Omental fat pad (tissue), 4 donors: ENCODE results near the gene C2orf80. TPM values are rescaled to one million over a fixed set of nuclear protein-coding genes. Genes with fewer than 3 reads are reported as not detected.

ENCODE experiments used
- ATAC-seq: fragments of 150-250 bp; one replicate; pipeline ENCODE4 v1.9.1; 2016; ENCODE audit warnings: mild to moderate bottlenecking, moderate library complexity; ENCODE audit not compliant: low FRiP score
- DNase-seq: peaks from one replicate; pipeline ENCODE4 v3.0.0-alpha.2; 2019; ENCODE audit warnings: low spot score
- total RNA-seq, 4 donors: library from RNA; depleted of rRNA; stranded (reverse); fragments of >200 nt; gene quantifications; one replicate each; pipeline ENCODE4 v1.1.0, GENCODE V29; 2016
- TF ChIP-seq, protein P1 (sequence below), 3 donors: fragments of 450-650 bp; IDR thresholded peaks; one replicate each; pipeline ENCODE4 v1.5.1; 2016 to 2017; ENCODE audit warnings: antibody characterized with exemption in 3 of 3, mild to moderate bottlenecking in 3 of 3, moderate library complexity in 2 of 3

C2orf80 gene
- total RNA-seq, 4 donors from 2014 or later: not detected

DNA sequence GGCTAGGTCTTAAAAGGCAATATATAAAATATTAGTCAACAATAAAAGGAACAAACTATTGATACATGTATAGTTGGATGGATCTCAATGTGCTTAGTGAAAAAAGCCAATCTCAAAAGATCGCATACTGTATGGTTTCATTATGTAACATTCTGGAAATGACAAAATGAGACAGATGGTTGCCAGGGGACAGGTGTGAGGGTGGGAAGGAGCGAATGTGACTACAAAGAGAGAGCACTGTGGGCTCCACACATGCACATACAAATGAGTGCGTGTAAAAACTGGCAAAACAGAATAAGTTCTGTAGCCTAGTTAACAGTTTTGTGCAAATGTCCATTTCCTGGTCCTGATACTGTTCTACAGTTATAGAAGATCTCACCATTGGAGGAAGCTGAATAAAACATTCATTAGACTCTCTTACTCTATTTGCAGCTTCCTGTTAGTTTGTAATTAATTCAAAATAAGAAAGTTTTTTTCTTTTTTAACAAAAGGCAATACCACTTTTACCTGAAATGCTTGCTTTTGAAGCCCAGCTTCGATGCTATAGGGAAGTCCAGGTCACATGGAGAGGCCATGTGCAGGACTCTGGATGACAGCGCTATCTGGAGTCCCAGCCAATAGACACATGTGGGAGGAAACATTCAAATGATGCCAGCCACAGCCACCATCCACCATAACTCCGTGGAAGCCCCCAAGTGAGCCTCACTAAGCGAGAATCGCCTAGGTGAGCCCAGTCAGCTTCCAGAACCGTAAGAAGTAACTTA is 21.0 kb upstream of the C2orf80 start:
- TF ChIP-seq, protein P1, sequence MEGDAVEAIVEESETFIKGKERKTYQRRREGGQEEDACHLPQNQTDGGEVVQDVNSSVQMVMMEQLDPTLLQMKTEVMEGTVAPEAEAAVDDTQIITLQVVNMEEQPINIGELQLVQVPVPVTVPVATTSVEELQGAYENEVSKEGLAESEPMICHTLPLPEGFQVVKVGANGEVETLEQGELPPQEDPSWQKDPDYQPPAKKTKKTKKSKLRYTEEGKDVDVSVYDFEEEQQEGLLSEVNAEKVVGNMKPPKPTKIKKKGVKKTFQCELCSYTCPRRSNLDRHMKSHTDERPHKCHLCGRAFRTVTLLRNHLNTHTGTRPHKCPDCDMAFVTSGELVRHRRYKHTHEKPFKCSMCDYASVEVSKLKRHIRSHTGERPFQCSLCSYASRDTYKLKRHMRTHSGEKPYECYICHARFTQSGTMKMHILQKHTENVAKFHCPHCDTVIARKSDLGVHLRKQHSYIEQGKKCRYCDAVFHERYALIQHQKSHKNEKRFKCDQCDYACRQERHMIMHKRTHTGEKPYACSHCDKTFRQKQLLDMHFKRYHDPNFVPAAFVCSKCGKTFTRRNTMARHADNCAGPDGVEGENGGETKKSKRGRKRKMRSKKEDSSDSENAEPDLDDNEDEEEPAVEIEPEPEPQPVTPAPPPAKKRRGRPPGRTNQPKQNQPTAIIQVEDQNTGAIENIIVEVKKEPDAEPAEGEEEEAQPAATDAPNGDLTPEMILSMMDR (IDR thresholded peaks at IDR 0.05): no peak
- ATAC-seq (no peak), DNase-seq (no peak)

DNA sequence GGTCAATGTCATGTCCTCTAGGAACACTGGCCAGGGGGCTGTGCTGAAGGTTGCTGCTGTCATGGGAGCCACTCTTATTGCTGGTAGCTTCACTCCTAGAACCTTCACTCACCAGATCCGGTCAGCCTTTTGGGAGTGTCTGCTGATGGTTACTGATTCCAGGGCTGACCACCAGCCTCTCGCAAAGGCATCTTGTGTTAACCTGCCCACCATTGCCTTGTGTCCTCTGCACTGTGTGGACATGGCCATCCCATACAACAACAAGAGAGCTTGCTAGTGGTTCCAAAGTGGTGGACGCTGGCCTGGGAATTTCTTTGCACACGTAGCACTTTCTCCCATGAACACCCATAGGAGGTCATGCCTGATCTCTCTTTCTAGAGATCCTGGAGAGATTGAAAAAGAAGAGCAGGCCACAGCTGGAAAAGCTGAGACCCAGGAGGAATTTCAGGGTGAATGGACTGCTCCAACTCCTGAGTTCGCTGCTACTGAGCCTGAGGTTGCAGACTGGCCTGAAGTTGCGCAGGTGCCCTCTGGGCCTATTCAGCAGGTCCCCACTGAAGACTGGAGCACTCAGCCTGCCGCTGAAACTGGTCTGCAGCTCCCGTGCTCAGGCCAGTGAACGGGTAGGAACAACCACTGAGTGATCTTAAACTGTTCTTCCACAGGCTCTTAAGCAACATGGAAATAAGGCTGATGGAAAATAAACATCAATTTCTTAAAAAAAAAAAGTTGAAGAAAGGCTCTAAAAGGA is 18.7 kb upstream of the C2orf80 start:
- TF ChIP-seq, protein P1 (IDR thresholded peaks at IDR 0.05): no peak
- ATAC-seq (no peak), DNase-seq (no peak)

DNA sequence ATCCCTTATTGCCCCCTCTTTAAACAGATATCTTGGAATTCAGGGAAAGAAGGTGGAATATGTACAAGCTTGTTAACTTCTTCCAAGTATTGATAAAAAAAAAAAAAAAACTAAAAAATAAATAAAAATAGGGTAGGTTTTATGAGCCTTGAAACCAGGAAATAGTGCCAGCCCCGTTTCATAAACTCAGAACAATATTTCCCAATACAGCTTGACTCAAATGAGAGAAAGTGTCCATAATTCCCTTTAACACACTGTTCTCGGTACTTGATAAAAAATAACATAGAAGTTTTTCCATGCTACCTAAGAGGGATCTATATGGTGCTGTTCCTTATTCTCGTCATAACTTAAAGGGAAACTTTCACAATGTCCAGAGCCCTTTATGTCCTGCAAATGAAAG is 17.9 kb upstream of the C2orf80 start:
- DNase-seq (no peak), ATAC-seq (no peak)
- TF ChIP-seq, protein P1 (IDR thresholded peaks at IDR 0.05): no peak

DNA sequence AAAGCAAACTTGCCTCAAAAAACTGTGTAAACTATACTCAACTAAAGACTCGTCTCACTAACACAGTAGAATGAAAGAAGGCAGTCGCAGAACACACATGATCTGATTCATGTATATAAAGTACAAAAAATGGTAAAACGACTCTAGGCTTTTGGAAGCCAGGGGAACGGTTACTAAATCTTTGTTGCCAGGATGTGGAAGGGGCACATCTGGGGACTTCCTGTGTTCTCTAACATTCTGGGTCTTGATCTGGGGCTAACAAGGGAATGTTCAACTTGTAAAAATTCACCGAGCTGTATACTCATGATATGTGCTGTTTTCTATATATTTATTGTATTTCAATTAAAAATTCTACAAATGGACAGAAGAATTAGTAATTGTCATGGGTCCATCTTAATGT is 14.3 kb upstream of the C2orf80 start:
- ATAC-seq (no peak), DNase-seq (no peak)
- TF ChIP-seq, protein P1 (IDR thresholded peaks at IDR 0.05): no peak

DNA sequence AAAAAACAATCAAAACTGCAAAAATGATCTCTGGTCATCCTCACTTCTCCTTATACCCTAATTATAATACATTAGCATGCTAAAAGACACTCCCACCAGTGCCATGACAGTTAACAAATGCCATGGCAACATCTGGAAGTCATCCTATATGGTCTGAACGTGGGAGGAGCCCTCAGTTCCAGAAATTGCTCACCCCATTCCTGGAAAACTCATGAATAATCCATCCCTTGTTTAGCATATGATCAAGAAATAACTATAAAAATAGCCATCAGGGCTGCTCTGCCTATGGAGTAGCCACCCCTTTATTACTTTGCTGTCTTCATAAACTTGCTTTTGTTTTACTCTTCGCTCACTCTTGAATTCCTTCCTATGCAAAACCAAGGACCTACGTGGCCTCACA is 5.7 kb upstream of the C2orf80 start:
- TF ChIP-seq, protein P1 (IDR thresholded peaks at IDR 0.05): no peak
- no peak for DNase-seq
- no peak for ATAC-seq

DNA sequence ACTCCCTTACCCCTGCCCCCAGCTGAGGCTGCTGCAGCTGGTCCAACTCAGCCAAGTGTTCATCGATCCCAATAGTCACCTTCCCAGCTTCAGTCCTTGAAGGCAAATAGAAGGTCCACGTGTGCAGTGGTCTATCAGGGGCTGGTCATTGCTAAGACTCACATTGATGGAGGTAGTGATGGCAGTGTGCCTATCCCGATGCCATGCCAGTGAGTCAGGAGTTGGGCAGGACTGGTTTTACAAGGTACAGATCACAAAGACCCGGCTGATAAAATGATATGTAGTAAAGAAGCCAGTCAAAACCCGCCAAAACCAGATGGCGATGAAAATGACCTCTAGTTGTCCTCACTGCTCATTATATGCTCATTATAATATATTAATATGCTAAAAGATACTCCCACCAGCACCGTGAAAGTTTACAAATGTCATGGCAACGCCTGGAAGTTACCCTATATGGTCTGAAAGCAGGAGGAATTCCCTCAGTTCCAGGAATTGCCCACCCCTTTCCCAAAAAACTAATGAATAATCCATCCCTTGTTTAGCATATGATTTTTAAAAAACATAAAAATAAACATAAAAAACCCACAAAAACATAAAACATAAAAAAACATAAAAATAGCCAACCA is 2.9 kb upstream of the C2orf80 start:
- TF ChIP-seq, protein P1 (IDR thresholded peaks at IDR 0.05): no peak
- DNase-seq (no peak), ATAC-seq (no peak)
